NT2/D1 (cell line): Measurements from ENCODE around the gene L3MBTL3.

ENCODE experiments used
- SUZ12 ChIP-seq: IDR thresholded peaks from 2 replicates; pipeline ENCODE4 v1.6.1; 2011; ENCODE audit not compliant: insufficient read length, insufficient read depth; ENCODE audit errors: extremely low read depth
- YY1 ChIP-seq: IDR thresholded peaks from 2 replicates; pipeline ENCODE4 v1.6.1; 2011; ENCODE audit not compliant: insufficient read length, insufficient read depth

GRCh38 chr6:130027948-130028347 lies 9.6 kb downstream of the L3MBTL3 start:
- TF ChIP-seq YY1 (no peak), SUZ12 (no peak)
